ENCODE results near the gene SHOC2.
A peak's percentile ranks its signal among the peaks of the same experiment; 100 is the strongest.

The SHOC2 gene

DNA sequence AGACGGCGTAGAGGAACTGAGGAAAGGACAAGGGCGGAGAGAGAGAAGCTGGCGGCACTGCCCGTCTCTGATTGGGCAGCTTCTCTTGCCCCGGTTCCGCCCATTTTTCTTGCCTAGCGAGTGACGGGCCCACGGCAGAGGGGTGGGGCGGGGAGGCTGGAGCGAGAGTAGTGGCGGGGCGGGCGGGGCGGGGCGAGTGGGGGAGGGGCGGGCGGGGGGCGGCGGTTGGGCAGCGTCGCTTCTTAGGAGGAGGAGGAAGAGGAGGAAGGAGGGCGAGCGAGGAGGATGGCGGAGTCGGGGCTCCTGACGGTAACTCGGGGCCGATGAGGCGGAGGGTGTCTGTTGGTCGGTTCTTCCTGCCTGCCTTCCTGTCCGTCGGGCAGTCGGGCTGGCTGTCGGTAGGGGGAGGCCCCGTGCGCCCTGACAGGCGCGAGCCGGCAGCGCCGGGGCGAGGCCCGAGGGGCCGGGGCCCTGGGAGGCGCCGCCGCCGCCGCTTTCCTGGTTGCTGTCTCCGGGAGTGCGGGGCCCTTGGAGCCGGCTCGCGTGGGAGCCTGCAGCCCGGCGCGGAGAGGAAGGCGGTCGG is at the start of gene SHOC2:
TSS of gene SHOC2 (plus strand) at position 256 of the 583 bp plus-strand sequence. CDS start 44,755 bp downstream, outside the sequence.
- TF ChIP-seq, protein P1, sequence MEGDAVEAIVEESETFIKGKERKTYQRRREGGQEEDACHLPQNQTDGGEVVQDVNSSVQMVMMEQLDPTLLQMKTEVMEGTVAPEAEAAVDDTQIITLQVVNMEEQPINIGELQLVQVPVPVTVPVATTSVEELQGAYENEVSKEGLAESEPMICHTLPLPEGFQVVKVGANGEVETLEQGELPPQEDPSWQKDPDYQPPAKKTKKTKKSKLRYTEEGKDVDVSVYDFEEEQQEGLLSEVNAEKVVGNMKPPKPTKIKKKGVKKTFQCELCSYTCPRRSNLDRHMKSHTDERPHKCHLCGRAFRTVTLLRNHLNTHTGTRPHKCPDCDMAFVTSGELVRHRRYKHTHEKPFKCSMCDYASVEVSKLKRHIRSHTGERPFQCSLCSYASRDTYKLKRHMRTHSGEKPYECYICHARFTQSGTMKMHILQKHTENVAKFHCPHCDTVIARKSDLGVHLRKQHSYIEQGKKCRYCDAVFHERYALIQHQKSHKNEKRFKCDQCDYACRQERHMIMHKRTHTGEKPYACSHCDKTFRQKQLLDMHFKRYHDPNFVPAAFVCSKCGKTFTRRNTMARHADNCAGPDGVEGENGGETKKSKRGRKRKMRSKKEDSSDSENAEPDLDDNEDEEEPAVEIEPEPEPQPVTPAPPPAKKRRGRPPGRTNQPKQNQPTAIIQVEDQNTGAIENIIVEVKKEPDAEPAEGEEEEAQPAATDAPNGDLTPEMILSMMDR (IDR thresholded peaks at IDR 0.05; ENCODE audit: control extremely low read depth, extremely low read depth, low read depth, missing control alignments) = peak; percentile 39
- peak; percentile 93 for DNase-seq (ENCODE audit: extremely low spot score)
- ChIA-PET POLR2A (interaction anchor here (0.6 to 2.3 kb wide), 10 partner anchors 10 to 507 kb away, joined by 3 to 10 read pairs (median 6); no protein-coding TSS in a partner anchor), CTCF (interaction anchor here (0.7 to 1.8 kb wide), 6 partner anchors 9 to 309 kb away, joined by 3 to 6 read pairs (median 4); no protein-coding TSS in a partner anchor)

DNA sequence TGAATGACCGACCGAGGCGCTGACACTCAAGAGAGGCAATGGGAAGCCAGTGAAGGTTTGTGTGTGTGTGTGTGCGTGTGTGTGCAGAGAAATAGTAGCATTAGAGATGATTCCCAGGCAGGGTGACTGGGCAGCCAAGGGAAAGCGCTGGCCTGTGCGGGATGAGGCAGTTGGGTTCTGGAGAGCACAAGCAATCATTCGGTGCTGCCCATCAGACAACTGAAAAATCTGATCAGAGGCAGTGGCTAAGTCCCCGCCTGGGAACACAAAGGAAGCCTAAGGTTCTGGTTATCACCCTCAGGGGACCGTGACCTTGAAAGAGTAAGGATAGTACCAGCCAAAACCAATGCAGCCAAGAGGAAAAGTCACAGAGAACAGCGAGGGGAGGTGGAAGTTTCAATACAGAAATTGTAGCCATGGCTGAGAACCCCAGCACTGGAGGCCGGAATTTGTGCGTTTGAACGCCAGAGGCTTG is 48.5 kb upstream of the SHOC2 start:
- POLR2A ChIA-PET = interaction anchor here (0.6 to 1.0 kb wide), 5 partner anchors 10 to 97 kb away, joined by 3 to 21 read pairs (median 3); no protein-coding TSS in a partner anchor
- no peak for DNase-seq (ENCODE audit: extremely low spot score)
- TF ChIP-seq, protein P1 (IDR thresholded peaks at IDR 0.05; ENCODE audit: control extremely low read depth, extremely low read depth, low read depth, missing control alignments) = no peak
- CTCF ChIA-PET = interaction anchor here (0.7 to 1.9 kb wide), 6 partner anchors 11 to 124 kb away, joined by 3 to 5 read pairs (median 4); no protein-coding TSS in a partner anchor

DNA sequence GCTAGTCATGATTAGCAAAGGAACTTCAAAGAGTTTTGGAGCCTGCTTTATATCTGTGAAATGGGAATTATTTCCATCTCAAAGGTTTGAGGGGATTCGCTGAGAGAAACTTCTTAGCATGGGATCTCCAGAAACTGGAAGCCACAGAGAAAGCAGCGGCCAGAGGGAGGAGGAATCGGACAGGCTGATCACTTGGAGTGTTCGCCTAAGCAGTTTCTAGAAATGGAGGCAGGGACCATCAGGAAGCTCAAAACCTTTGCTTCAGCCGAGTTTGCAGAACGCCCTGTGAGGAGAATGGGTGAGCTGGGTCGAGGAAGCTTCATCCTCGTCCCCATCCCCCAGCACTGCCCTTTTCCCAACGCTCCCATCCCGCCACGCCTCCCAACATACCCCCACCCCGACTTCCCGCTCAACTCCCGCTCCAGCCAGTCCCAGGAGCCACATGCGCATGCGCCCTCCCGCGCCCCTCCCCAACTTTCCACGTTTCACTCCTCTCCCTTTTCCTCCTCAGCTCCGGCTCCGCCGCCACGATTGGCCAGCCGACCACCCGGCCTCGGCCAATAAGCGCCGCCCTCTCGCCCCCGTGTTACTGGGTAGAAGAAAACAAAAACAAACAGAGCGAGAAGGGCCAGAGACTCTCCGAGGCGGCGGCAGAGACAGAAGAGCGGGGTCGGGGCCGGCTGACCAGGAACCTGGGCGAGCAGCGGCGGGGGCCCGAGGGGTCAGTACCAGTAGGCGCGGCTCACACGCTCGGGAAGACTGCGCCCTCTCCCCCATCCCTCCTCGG is 47.9 kb upstream of the SHOC2 start, which contains the start of gene PDCD4:
TSS of gene PDCD4 (plus strand) at position 631 of the 787 bp plus-strand sequence. CDS start 4,100 bp downstream, outside the sequence.
- peak; percentile 90 for DNase-seq (ENCODE audit: extremely low spot score)
- TF ChIP-seq, protein P1 (IDR thresholded peaks at IDR 0.05; ENCODE audit: control extremely low read depth, extremely low read depth, low read depth, missing control alignments) = no peak
- ChIA-PET POLR2A (interaction anchor here (0.6 to 1.0 kb wide), 8 partner anchors 10 to 98 kb away, joined by 3 to 21 read pairs (median 3); no protein-coding TSS in a partner anchor), CTCF (interaction anchor here (0.6 to 1.2 kb wide), 7 partner anchors 11 to 125 kb away, joined by 3 to 5 read pairs (median 3); no protein-coding TSS in a partner anchor)

DNA sequence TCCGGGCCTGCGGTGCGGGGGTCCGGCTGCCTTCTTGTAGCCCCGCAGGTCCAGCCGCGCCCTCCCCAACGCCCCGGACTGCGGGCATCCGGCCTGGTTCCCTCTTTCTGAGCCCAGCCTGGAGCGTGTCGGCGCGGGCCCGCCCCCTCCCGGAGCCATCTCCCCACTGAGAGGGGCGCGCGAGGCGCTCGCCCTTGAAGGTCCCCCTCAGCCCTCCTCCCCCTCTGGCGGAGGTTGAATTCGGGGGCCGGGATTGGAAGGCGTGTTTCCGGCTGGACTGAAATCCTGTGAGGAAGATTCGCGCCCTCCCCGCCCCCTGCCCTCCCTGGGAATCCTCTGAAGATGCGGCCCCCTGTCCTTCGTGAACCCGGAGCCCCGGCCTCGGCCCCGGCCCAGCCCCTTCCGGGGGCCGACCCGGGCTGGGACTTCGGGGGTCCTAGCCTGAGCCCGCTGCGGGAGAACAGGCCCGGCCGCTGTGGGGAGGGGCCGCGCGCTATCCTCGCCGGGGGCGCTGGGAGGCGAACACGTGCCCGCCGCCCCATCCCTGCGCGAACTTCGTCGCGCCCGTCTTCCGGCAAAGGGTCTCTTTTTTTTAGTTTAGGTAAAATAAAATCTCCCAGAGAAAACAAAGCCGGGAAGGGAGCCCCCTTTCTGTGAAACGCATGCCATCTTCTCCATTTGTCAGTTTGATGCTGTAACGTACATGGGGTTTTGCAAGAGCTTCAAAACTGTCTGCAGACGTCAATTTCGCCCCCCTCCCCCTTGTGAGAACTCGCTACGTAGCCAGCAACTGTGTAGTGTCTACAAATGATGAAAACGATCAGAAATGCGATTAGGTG is 47.0 kb upstream of the SHOC2 start:
- POLR2A ChIA-PET = interaction anchor here (1.0 kb wide), 3 partner anchors 15 to 36 kb away, joined by 3 to 21 read pairs (median 3); no protein-coding TSS in a partner anchor
- TF ChIP-seq, protein P1 (IDR thresholded peaks at IDR 0.05; ENCODE audit: control extremely low read depth, extremely low read depth, low read depth, missing control alignments) = no peak
- peak; percentile 50 for DNase-seq (ENCODE audit: extremely low spot score)

DNA sequence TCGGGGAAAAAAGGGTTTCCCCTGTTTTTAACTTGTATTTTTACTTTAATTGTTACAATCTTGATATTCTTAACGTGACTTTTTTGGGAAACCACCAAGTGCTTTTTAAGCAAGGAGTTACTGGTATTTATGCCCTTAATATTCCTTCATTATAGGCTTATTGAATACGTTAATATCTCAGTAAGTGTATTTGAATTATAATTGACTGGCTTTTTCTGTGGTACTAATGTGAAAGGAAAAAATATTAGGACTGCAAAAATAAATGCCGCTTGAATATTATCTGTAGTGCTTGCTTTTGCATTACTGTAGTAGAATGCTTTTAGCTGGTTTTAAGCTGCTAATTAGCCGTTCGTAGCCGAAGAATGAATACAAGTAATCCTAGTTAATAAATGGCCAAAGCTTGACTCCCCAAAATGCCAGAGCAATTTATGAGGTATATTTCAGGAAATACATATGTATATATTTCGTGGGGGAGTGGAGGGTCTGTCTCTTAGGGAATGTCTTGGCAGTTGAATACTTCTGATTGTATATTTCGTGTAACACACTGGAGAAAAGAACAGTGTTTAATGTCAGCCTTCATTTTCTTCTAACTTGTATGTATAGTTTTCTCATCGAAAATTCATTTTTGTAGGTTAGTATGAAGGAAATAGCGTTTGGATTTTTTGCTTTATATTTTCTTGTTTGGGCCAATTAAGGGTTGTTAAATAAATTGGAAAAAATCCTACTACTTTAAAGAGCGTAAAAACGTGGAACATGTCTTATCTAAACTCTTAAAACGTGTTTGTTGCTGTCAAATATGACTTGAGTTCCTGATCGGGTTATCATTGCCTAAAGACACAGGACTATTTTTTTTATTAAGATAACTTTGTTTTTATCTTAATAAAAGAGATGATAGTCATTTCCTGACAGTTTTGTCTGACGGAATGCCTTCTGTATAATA is 46.1 kb upstream of the SHOC2 start:
- ChIA-PET POLR2A (interaction anchor here (1.0 kb wide), 1 partner anchor 36 kb away, joined by 3 read pairs; no protein-coding TSS in a partner anchor), CTCF (interaction anchor here (0.9 kb wide), 1 partner anchor 9 kb away, joined by 3 read pairs; no protein-coding TSS in a partner anchor)
- no peak for DNase-seq (ENCODE audit: extremely low spot score)
- TF ChIP-seq, protein P1 (IDR thresholded peaks at IDR 0.05; ENCODE audit: control extremely low read depth, extremely low read depth, low read depth, missing control alignments) = no peak

More for the DNA sequence above, 47.0 kb upstream of the SHOC2 start:
- CTCF ChIA-PET = interaction anchor here (0.9 to 1.2 kb wide), 3 partner anchors 10 to 70 kb away, joined by 3 to 5 read pairs (median 5); no protein-coding TSS in a partner anchor
